Activated CD4-positive, CD25-positive, alpha-beta regulatory T cell treated with anti-CD3 and anti-CD28 coated beads, Interleukin-2, amount 50 U/mL, for 16 hours (primary cell): Measurements from ENCODE around the gene KSR1.
"Not testable (repeated sequence)": the region's sequence is repeated elsewhere in the genome, so short reads cannot be mapped to it uniquely, and the experiment has no call there.

Source experiments
- DNase-seq: peaks from one replicate; pipeline ENCODE4 v3.0.0-alpha.2; 2020; ENCODE audit warnings: low read depth, low spot score

KSR1 gene

GRCh38 chr17:27494192-27495091 lies 38.2 kb downstream of the KSR1 start:
- DNase-seq: no peak

GRCh38 chr17:27495460-27495859 lies 39.2 kb downstream of the KSR1 start:
- DNase-seq: no peak

- no peak for DNase-seq
Observed at GRCh38 chr17:27496005-27496404, 39.8 kb downstream of the KSR1 start.

GRCh38 chr17:27496437-27496943 lies 40.2 kb downstream of the KSR1 start:
- no peak for DNase-seq

GRCh38 chr17:27496971-27497370 lies 40.7 kb downstream of the KSR1 start:
- DNase-seq: no peak

GRCh38 chr17:27497696-27498095 lies 41.4 kb downstream of the KSR1 start:
- no peak for DNase-seq

GRCh38 chr17:27498615-27499309 lies 42.5 kb downstream of the KSR1 start:
- DNase-seq: no peak

GRCh38 chr17:27499451-27500265 lies 43.4 kb downstream of the KSR1 start:
- no peak for DNase-seq

- not testable (repeated sequence) for DNase-seq
Observed at GRCh38 chr17:27501338-27501737, 45.1 kb downstream of the KSR1 start.

- DNase-seq: no peak
Observed at GRCh38 chr17:27502526-27503324, 46.5 kb downstream of the KSR1 start.

- no peak for DNase-seq
Observed at GRCh38 chr17:27503611-27504010, 47.4 kb downstream of the KSR1 start.

- DNase-seq: no peak
Observed at GRCh38 chr17:27504188-27504995, 48.1 kb downstream of the KSR1 start.

GRCh38 chr17:27506348-27507218 lies 50.3 kb downstream of the KSR1 start:
- no peak for DNase-seq

GRCh38 chr17:27511168-27511883 lies 55.1 kb downstream of the KSR1 start:
- no peak for DNase-seq

- DNase-seq: no peak
Observed at GRCh38 chr17:27512031-27512430, 55.8 kb downstream of the KSR1 start.

- no peak for DNase-seq
Observed at GRCh38 chr17:27512511-27513346, 56.5 kb downstream of the KSR1 start.

GRCh38 chr17:27513849-27514248 lies 57.6 kb downstream of the KSR1 start:
- DNase-seq: no peak
